ENCODE results near the gene VCX2.
"Not testable (repeated sequence)": the region's sequence is repeated elsewhere in the genome, so short reads cannot be mapped to it uniquely, and the experiment has no call there.

The VCX2 gene

GRCh38 chrX:8171169-8171568 is at the start of gene VCX2:
VCX2 (minus strand) TSS chrX:8171267; CDS start chrX:8170643, 624 bp downstream.
- not testable (repeated sequence) for DNase-seq (ENCODE audit: low read depth in 2 of 2)

- DNase-seq (ENCODE audit: low read depth in 2 of 2), result no peak
Observed at GRCh38 chrX:8204943-8205342, 33.9 kb upstream of the VCX2 start.

DNA sequence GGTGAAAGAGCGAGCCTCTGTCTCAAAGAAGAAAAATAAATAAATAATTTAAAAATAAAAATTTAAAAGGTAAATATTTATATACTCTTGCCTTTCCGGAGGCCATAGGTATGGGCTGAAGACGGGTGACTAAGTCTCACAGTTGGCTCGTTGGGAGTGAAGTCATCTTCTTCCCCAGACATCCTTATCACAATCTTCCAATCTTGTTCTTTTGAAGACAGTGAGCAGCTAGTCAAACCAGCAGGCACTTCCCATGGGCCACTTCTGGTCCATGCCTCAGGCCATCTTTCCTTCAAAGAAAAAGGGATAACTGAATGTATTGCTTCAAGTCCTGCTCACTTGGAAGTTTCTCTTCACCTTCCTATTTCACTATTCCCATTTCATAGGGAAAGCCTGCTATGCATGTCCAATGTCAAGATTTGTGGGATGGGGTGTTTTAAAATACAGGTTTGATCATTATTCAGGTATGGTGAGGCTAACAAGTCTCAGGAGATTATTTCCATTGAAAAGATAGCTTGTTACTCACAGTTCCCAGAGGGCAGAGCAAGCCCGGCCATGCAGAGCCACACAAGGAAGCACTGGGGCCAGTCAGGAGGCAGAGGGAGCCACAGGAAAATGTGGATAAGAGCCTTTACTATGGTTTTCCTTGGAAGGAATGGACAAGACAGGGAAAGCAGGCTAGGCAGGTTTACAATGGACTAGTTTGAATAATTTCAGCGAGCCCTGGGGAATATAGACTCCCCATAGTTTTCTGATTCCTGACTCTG is 33.3 kb upstream of the VCX2 start:
- no peak for DNase-seq (ENCODE audit: low read depth in 2 of 2)

DNA sequence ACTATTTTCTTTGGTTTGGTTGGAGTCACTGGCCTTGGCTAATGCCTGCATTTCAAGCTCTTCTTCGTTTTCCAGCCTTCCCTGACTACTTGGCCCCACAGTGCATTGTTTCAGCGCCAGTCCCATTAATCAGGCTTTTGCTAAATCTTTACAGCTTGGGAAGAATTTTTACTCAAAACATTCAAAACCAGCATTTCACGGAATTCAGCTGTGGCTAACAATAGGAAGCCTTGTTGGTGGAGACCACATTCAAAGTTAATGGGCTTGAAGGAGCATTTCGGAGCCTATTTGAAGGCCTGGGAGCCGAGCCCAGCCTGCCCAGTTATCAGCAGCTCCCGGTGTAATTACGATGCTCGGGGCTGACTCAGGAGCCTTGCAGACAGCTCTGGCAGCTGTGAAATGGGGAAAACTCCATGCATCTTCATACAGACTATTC is 30.8 kb upstream of the VCX2 start:
- no peak for DNase-seq (ENCODE audit: low read depth in 2 of 2)

GRCh38 chrX:8196776-8197175 is 25.7 kb upstream of the VCX2 start:
- DNase-seq (ENCODE audit: low read depth in 2 of 2), result no peak

- no peak for DNase-seq (ENCODE audit: low read depth in 2 of 2)
Observed at GRCh38 chrX:8194216-8194615, 23.1 kb upstream of the VCX2 start.

DNA sequence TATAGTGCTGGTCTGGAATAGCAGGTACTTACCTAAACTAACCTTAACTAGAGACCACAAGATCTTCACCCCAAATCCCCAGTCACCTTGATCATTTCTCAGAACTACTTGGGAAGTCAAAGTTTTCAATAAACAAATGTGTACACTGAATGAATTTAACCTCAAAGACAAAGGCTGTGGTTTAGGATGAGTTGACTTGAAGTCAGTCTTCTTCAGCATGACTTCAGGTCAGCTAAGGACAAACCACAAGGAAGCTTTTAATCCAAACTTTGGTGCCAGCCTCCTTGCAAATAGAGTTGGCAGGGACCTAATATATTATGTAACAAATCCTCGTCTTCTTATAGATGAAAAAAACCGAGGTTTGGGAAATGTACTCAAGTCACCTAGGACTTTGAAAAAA is 21.2 kb upstream of the VCX2 start:
- DNase-seq (ENCODE audit: low read depth in 2 of 2), result no peak

DNA sequence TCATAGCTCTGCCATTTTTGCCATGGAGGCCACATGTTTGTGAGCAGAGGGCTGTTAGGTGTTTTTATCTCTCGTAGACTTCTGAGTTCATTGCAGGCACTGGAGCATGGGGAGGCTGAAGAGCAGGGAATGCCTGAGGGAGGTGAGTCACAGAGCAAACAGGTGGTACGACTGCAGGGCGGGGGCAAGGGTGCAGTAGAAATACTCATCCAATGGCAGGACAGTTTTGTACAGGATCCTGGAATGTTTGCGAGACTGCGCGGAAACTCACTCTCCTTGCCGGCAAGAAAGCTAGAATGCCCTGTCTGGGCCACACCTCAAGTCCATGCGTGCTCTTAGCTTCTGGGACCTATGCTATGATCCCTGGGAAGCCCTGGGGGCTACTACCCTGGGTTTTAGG is 20.0 kb upstream of the VCX2 start:
- DNase-seq (ENCODE audit: low read depth in 2 of 2), result no peak

- DNase-seq (ENCODE audit: low read depth in 2 of 2), result no peak
Observed at GRCh38 chrX:8190341-8190830, 19.3 kb upstream of the VCX2 start.

DNA sequence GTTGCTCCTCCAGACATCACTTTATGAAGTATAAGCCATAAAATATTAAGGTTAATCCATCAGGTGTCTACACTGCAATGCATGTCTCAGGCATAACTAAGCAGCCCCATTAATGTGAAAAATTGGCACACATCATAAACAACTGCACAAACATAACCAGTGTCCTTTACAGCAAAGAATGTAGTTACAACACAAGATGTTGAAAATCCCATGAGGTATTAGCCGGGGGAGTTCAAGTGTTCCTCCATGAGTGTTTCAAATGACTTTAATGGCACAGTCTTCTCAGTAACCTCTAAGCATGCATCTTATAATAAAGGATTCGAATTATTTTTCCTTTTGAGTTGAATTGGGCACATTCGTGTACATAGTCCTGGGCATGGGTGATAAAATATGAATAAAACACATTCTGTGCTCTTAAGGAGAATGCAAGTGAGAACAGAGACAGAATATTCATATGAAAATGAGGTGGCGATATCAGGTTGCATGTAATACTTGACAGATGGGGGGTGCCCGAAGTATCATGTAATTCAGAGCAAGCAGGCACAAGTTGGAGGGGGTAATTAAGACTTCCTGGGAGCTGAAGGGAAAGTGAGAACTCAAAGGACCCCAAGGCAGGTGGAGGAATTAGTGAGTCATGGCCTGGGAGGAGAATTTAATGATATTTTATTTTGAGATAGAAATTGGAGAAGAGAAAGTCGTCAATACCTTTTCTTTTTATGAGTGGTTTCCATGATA is 18.2 kb upstream of the VCX2 start:
- DNase-seq (ENCODE audit: low read depth in 2 of 2), result no peak

DNA sequence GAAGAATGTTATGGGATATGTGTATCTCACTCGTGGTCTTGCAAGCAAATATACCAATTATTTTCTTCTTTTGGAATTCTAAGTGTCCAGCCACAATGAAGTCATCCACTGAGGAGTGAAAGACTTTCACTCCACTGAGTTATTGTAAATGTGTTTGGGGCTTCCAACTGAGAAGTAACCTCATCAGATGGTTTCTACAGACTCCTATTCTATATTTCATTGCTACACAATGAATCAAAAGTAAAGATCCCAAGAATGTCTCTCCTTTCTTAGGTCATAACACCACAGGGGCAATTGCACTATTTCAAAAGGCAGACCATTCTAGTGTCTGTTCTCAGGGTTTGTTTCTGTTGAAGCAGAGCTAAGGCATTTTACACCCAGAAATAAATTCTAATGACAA is 12.3 kb upstream of the VCX2 start:
- no peak for DNase-seq (ENCODE audit: low read depth in 2 of 2)

GRCh38 chrX:8179656-8180055 is 8.6 kb upstream of the VCX2 start:
- no peak for DNase-seq (ENCODE audit: low read depth in 2 of 2)

- DNase-seq (ENCODE audit: low read depth in 2 of 2), result not testable (repeated sequence)
Observed at GRCh38 chrX:8154011-8154410, 17.1 kb downstream of the VCX2 start.

DNA sequence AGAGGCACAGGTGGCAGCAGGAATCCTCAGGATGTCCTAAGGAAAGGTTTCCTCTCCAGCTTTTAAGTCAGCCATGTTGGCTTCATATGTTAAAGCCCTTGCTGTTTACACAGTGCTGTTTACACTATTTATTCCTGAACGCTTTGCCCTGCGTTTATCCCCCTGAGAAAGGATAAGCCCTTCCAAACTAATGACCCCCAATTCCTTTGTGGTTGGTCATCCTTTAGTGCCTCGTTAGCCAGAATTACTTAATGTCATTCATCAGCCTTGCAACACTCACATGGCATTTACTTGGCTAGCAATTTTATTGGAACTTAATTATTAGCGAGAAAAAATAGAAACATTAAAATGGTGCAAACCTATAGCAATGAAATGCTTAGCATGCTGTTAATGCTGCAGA is 23.8 kb downstream of the VCX2 start:
- DNase-seq (ENCODE audit: low read depth in 2 of 2), result no peak

- no peak for DNase-seq (ENCODE audit: low read depth in 2 of 2)
Observed at GRCh38 chrX:8144925-8145324, 26.1 kb downstream of the VCX2 start.

- DNase-seq (ENCODE audit: low read depth in 2 of 2), result no peak
Observed at GRCh38 chrX:8141896-8142295, 29.2 kb downstream of the VCX2 start.

- DNase-seq (ENCODE audit: low read depth in 2 of 2), result no peak
Observed at GRCh38 chrX:8140986-8141744, 29.9 kb downstream of the VCX2 start.

- no peak for DNase-seq (ENCODE audit: low read depth in 2 of 2)
Observed at GRCh38 chrX:8139716-8140115, 31.4 kb downstream of the VCX2 start.

DNA sequence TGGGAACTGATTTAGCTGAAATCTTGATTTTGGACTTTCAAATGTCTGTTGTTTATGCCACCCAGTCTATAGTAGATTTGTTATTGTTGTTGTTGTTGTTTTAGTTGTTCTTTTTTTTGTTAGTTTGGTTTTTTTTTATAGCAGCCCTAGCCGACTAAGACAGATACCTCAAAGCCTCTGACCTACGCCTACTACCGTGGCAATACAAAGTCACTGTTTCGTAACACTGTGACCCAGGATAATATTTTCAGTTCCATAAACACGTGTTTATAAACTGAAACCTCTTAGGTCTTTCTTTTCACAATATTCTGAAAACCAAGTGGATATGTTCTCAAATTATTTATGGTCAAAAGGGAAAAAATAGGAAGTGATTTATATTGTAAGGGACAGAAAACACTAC is 32.8 kb downstream of the VCX2 start:
- DNase-seq (ENCODE audit: low read depth in 2 of 2), result no peak

DNA sequence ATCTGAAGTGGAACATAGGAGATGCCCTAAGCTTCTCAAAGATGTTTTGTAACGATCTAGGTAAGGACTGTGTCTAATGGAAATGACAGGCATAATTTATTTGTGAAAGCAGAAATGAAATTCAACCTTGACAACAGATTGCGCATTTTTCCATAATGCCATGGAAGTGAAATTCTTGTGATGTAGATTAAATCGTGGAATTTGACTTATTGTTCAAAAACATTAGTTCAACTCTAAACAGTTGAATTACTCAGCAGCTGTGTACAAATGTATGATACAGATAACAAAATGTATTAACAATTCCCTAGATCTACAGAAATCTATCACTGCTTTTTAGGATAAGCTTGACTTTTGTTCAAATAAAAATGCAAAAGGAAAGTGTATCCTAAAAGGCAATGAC is 44.4 kb downstream of the VCX2 start:
- no peak for DNase-seq (ENCODE audit: low read depth in 2 of 2)

GRCh38 chrX:8126092-8126491 is 45.0 kb downstream of the VCX2 start:
- DNase-seq (ENCODE audit: low read depth in 2 of 2), result no peak

GRCh38 chrX:8125566-8125965 is 45.5 kb downstream of the VCX2 start:
- no peak for DNase-seq (ENCODE audit: low read depth in 2 of 2)

Data from activated CD4-positive, alpha-beta T cell treated with anti-CD3 and anti-CD28 coated beads for 24 hours (primary cell).